ENCODE results near the gene ATP5MK.

ATP5MK gene

GRCh38 chr10:103413564-103413963 lies 17.3 kb upstream of the ATP5MK start:
- Histone ChIP-seq H3K9me3 (ENCODE audit: insufficient read depth, low read length) (no peaks in the 10 kb centered on the region), H3K4me2 (ENCODE audit: low read depth, low read length, poor library complexity, severe bottlenecking) (no peak overlapping the region), H3K36me3 (ENCODE audit: low read length) (peaks cover 40% of the 10 kb centered on the region), H3K9ac (ENCODE audit: low read length) (no peak overlapping the region), H2AFZ (ENCODE audit: low read depth, low read length, severe bottlenecking) (no peak overlapping the region), H3K27me3 (ENCODE audit: low read length) (no peaks in the 10 kb centered on the region), H3K27ac (ENCODE audit: low read depth, low read length) (no peak overlapping the region), H3F3A (ENCODE audit: insufficient read depth) (no peaks in the 10 kb centered on the region), H3K79me2 (ENCODE audit: insufficient read depth, low read length) (no peaks in the 10 kb centered on the region), H3K4me3 (ENCODE audit: insufficient read depth, low read length, poor library complexity, severe bottlenecking) (no peak overlapping the region), H4K20me1 (ENCODE audit: low read depth, low read length) (no peaks in the 10 kb centered on the region), H3K9me2 (replicated peaks; ENCODE audit: insufficient read depth, low read length) (no peaks in the 10 kb centered on the region)
- TF ChIP-seq, protein P1, sequence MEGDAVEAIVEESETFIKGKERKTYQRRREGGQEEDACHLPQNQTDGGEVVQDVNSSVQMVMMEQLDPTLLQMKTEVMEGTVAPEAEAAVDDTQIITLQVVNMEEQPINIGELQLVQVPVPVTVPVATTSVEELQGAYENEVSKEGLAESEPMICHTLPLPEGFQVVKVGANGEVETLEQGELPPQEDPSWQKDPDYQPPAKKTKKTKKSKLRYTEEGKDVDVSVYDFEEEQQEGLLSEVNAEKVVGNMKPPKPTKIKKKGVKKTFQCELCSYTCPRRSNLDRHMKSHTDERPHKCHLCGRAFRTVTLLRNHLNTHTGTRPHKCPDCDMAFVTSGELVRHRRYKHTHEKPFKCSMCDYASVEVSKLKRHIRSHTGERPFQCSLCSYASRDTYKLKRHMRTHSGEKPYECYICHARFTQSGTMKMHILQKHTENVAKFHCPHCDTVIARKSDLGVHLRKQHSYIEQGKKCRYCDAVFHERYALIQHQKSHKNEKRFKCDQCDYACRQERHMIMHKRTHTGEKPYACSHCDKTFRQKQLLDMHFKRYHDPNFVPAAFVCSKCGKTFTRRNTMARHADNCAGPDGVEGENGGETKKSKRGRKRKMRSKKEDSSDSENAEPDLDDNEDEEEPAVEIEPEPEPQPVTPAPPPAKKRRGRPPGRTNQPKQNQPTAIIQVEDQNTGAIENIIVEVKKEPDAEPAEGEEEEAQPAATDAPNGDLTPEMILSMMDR (IDR thresholded peaks at IDR 0.05; ENCODE audit: insufficient read depth, low read length, poor library complexity, severe bottlenecking): no peak
- TF ChIP-seq EZH2phosphoT487 (conservative IDR thresholded peaks at IDR 0.05; ENCODE audit: low read length): no peak

- peaks cover 56% of the 10 kb centered on the region for H3K79me2 ChIP-seq (ENCODE audit: insufficient read depth, low read length)
- peak overlapping the region; percentile 74 for H3K4me2 ChIP-seq (ENCODE audit: low read depth, low read length, poor library complexity, severe bottlenecking)
- peak overlapping the region; percentile 77 for H3K9ac ChIP-seq (ENCODE audit: low read length)
- H3K27ac ChIP-seq (ENCODE audit: low read depth, low read length): peak overlapping the region; percentile 27; the same call in 1 of the 2 replicates
- H3K4me3 ChIP-seq (ENCODE audit: insufficient read depth, low read length, poor library complexity, severe bottlenecking): peak overlapping the region; percentile 83
- H3K27me3 ChIP-seq (ENCODE audit: low read length): no peaks in the 10 kb centered on the region
- TF ChIP-seq, protein P1 (IDR thresholded peaks at IDR 0.05; ENCODE audit: insufficient read depth, low read length, poor library complexity, severe bottlenecking): no peak
- TF ChIP-seq EZH2phosphoT487 (conservative IDR thresholded peaks at IDR 0.05; ENCODE audit: low read length): no peak
- H3K36me3 ChIP-seq (ENCODE audit: low read length): peaks cover 4% of the 10 kb centered on the region; the same call in 1 of the 2 replicates
- H4K20me1 ChIP-seq (ENCODE audit: low read depth, low read length): no peaks in the 10 kb centered on the region
- H3K9me3 ChIP-seq (ENCODE audit: insufficient read depth, low read length): no peaks in the 10 kb centered on the region
- H3K9me2 ChIP-seq (replicated peaks; ENCODE audit: insufficient read depth, low read length): no peaks in the 10 kb centered on the region
- H2AFZ ChIP-seq (ENCODE audit: low read depth, low read length, severe bottlenecking): no peak overlapping the region
- H3F3A ChIP-seq (ENCODE audit: insufficient read depth): peaks cover 4% of the 10 kb centered on the region; the same call in 1 of the 2 replicates
Observed at GRCh38 chr10:103397191-103397825, 1.0 kb upstream of the ATP5MK start.

DNA sequence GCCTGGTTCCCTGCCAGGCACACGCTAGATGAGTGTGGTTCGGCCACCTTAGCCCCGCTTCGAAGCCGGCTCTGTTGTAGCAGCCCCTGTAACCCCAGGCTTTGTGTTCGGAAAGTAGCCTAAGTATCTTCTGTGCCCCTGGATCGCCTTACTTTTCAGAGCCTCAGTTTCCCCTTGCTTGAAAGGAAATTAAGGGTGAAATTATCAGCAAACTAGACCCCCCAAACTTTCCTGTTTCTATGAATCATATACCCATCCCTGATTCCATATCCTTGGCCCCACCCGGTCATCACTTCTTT lies 463 bp upstream of the ATP5MK start:
- Histone ChIP-seq H3K9me3 (ENCODE audit: insufficient read depth, low read length) (no peaks in the 10 kb centered on the region), H3K79me2 (ENCODE audit: insufficient read depth, low read length) (peaks cover 56% of the 10 kb centered on the region), H3F3A (ENCODE audit: insufficient read depth) (peaks cover 4% of the 10 kb centered on the region; the same call in 1 of the 2 replicates), H4K20me1 (ENCODE audit: low read depth, low read length) (no peaks in the 10 kb centered on the region), H3K9ac (ENCODE audit: low read length) (peak overlapping the region; percentile 77), H3K36me3 (ENCODE audit: low read length) (peaks cover 4% of the 10 kb centered on the region; the same call in 1 of the 2 replicates), H3K4me2 (ENCODE audit: low read depth, low read length, poor library complexity, severe bottlenecking) (peak overlapping the region; percentile 74), H2AFZ (ENCODE audit: low read depth, low read length, severe bottlenecking) (peak overlapping the region; percentile 71), H3K27ac (ENCODE audit: low read depth, low read length) (peak overlapping the region; percentile 27; the same call in 1 of the 2 replicates), H3K4me3 (ENCODE audit: insufficient read depth, low read length, poor library complexity, severe bottlenecking) (peak overlapping the region; percentile 83), H3K9me2 (replicated peaks; ENCODE audit: insufficient read depth, low read length) (no peaks in the 10 kb centered on the region), H3K27me3 (ENCODE audit: low read length) (no peaks in the 10 kb centered on the region)
- TF ChIP-seq EZH2phosphoT487 (conservative IDR thresholded peaks at IDR 0.05; ENCODE audit: low read length): no peak
- TF ChIP-seq, protein P1 (IDR thresholded peaks at IDR 0.05; ENCODE audit: insufficient read depth, low read length, poor library complexity, severe bottlenecking): no peak

Measured in SU-DHL-6 (cell line).